CD4-positive, alpha-beta T cell treated with Interferon gamma for 1 hour (primary cell): ENCODE measurements around the gene MRPS31.

Experiments
- DNase-seq: peaks from one replicate; pipeline ENCODE4 v3.0.0-alpha.2; 2020

Gene MRPS31

GRCh38 chr13:40770934-40771618, at the start of gene MRPS31:
Gene MRPS31, minus strand, starts transcription at chr13:40771190. Its CDS starts 54 bp downstream, at chr13:40771136.
- DNase-seq, result peak; percentile 92

DNA sequence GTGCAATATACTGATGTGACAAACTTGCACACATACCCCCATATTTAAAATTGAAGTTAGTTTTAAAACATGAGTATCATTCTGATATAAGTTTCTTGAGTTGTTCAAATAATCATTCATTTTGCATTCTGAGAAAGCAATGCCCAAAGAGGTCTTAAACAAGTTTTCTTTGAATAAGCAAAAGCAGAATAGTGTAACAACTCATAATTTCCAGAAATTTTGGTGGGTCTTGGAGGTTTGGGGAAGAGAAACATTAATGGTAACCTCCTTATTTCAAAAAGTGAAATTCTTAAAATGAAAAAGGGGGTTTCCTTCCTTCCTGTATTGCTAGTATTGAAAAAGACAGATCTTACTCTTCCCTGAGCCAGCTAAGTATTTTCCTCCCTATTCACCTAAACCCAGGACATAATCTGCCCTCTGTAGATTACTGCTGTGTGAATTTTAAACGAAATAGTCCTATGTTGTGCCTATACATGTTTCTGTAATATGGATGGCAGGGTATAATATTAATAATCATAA, 48.9 kb upstream of the MRPS31 start:
- DNase-seq, result no peak

DNA sequence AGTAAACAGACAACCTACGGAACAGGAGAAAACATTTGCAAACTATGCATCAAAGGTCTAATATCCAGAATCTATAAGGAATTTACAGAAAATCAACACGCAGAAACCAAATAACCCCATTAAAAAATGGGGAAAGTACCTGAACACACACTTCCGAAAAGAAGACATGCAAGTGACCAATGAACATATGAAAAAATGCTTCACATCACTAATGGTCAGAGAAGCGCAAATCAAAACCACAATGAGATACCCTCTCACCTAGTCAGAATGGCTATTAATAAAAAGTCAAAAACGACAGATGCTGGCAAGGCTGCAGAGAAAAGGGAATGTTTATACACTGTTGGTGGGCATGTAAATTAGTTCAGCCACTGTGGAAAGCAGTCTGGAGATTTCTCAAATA, 47.9 kb upstream of the MRPS31 start:
- no peak for DNase-seq

- DNase-seq, result no peak
Observed at GRCh38 chr13:40814803-40815202, 43.8 kb upstream of the MRPS31 start.

DNA sequence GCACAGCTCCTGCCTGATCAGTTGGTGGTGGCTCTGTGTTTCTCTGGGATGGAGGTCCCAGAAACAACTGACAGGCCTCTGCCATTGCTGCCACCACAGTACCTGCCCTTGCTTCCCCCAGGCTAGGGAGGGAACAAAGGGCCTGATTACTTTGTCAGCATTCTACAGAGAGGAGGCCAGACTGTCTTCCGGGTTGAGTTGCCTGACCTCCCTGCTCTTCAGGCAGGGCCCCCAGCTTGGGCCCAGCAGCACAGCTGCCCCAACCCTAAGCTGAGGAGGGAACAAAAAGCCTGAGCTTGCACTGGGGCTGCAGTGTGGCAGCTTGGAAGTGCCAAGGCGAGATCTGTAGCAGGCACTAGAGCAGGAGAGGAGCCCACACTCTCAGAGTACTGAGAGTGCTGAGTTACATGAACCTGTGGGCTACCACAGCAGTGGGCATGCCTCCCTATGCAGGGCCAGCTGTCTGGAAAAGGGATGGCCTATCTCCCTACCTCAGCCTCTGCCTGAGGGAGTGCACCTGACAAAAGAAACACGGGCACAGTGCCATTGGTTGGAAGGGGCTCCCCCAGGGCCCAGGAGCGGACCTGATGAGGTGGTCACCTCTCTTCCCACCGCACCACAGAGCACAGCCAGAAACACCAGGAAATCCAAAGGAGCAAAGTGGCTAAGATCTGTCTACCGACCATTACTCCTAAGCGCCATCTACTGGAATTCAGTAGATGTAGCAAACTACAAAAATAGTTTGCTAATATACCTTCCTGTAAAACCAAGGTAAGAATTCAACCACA, 42.9 kb upstream of the MRPS31 start:
- DNase-seq, result no peak

GRCh38 chr13:40812724-40813445, 41.9 kb upstream of the MRPS31 start:
- no peak for DNase-seq

GRCh38 chr13:40812102-40812501, 41.1 kb upstream of the MRPS31 start:
- DNase-seq, result no peak

GRCh38 chr13:40809471-40809870, 38.5 kb upstream of the MRPS31 start:
- DNase-seq, result no peak

DNA sequence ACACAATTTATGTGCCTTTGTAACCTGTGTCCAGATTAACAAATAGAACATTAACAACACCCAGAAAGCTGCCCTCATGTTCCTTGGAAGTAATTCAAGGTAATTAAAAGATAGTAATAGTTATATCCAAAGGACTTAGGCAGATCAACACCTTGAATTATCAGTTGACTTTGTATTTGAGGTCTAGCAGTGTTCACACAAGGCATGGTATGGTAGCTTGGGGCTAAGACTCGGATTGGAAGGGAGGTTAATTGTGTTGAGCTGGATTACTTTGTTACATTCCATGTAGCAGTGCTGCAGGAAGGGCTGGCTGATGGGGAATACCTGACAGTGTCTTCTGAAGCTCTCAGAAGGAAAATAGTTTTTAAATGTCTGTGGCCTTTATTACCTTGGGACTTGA, 35.3 kb upstream of the MRPS31 start:
- DNase-seq, result no peak

DNA sequence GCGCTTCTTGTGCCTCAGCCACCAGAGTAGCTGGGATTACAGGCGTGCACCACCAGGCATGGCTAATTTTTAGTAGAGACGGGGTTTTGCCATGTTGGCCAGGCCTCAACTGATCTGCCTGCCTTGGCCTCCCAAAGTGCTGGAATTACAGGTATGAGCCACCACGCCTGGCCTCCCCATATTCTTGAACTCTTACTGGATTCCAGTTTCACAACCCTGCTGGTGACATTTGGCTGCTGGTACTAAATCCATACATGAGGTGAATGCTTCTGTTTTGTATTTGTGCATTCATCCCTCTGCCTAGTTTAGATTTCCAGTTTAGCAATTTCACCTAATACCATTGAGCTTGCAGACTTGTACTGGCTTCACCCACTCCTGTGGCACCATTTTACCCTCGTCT, 32.3 kb upstream of the MRPS31 start:
- no peak for DNase-seq

GRCh38 chr13:40801255-40802217, 30.5 kb upstream of the MRPS31 start:
- no peak for DNase-seq

- DNase-seq, result no peak
Observed at GRCh38 chr13:40800559-40800958, 29.6 kb upstream of the MRPS31 start.

DNA sequence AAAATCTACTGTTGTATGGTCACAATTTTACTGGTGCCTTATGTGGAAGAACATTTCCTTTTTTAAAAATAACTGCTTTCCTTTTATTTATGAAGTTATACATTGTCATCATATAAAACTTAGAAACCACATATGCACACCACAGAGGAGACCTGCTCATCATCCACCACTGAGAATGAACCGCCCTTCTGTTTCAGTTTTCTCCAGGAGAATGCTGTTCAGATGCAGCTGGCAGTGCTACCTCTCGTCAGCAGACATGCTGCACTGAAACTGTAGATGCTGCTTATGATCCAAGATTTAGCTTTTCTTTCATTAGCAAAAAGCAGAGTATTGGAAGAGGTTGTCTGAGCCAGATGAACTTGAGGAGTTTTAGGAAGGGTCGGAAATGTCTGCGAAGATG, 28.5 kb upstream of the MRPS31 start:
- no peak for DNase-seq

GRCh38 chr13:40798380-40798779, 27.4 kb upstream of the MRPS31 start:
- peak; percentile 21 for DNase-seq

DNA sequence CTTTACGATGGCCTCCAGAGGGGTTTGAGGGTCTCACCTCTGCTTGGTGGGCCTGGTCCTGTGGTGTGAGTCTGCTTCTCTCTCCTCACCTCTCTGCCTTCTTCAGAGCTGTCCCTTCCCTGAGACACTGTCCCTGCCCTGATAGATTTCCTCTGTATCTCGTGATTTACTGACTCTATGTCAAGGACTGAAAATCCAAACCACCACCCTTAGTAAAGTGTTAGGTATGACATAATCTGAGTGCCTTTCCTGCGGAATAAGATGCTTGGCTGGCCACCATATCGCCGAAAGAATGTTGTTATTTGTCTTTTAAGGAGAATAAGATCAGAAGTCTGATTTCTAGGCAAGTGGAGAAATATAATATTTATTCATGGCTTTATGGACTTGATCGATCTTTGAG, 25.7 kb upstream of the MRPS31 start:
- no peak for DNase-seq

DNA sequence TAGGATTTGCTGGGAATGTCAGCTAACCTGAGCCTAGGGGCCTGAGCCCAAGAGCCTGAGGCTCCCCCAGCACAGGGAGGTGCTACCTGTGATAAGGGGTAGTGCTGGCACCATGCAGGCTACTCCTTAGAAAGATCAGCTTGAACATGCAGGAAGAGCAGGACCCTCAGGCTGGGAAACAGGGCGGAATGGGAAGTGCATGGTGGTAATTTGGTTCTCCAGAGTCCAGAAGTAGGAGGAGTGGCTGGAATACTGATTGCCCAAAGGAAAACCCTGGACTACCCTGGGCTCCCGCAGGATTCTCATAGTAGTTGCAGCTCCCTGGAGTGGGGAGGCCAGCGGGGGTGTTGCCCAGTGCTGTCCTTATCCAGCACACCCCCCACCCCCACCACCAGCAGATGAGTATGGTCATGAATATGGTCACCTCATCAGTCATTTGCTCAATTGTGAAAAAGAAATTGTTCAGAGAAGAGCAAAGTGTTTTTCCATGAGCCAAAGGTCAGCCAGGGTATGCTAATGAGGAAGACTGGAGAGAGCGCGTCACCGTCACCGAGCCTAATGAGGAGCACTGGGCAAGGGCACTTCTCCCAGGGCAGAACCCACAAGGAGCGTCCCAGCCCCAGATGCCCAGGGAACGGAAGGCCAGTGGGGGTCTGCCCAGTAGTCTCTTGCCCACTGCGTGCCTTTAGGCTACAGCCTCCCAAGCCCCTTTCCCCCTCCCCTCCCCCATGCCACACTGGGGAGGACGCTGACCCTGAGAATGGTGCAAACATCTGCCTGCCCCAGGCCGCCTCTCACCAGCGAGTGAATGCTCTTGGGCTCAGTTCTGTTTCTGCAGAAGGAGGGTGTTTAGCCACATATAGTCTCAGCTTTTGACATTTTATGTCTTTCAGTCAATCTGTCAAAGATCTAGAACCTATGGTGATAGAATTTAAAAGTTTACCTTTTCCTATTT, 23.7 kb upstream of the MRPS31 start:
- no peak for DNase-seq

GRCh38 chr13:40793339-40793738, 22.3 kb upstream of the MRPS31 start:
- DNase-seq, result no peak

DNA sequence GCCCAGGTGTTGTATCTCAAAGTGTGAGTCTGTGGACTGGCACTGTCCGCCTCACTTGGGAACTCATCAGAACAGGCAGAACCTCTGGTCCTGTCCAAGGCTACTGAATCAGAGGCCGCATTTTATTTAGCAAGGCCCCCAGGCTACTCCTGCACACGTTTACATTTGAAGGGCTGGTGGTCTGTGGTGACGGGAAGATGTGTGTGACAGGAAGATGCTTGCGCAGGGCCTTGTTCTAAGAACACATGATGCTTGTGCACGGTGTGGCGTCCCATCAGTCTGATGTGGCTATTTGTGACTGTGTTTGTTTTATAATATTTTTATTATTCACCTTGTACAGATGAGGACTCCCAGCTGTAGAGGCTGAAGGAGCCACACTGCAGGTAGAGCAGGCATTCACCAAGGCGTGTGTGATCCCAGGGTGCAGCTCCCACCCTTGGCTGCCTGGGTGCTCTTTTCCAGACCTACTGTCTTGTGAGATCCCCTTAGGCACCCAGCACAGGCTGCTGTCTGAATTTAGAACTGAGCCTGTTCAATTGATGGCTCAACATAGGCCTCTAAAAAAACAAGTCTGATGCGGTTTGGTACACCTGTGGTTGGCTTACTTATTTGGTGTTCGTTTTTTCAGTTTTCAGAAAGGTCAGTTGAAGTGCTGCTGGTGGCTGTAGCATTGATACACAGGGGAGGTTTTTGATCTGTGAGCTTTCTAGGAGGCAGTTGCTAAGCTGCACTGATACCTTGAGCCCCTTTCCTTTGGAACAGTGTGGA, 21.5 kb upstream of the MRPS31 start:
- no peak for DNase-seq

GRCh38 chr13:40790154-40790616, 19.2 kb upstream of the MRPS31 start:
- no peak for DNase-seq
